D721Med (cell line): ENCODE data around the gene HSP90AB1.
A peak's percentile ranks its signal among the peaks of the same experiment; 100 is the strongest.

ENCODE experiments used
- DNase-seq: peaks from one replicate; pipeline ENCODE4 v3.0.0; 2011; ENCODE audit warnings: low spot score; ENCODE audit not compliant: insufficient read length
- FAIRE-seq: peaks from 2 replicates; lab custom pipeline; 2011; peaks lifted over from hg19 to GRCh38; lab: Jason Lieb, UNC
- CTCF ChIP-seq: IDR thresholded peaks from 2 replicates; pipeline ENCODE4 v1.5.1; 2012; ENCODE audit warnings: mild to moderate bottlenecking, control low read depth; ENCODE audit not compliant: insufficient read depth; ENCODE audit errors: missing control alignments

HSP90AB1 gene

GRCh38 chr6:44222486-44223318 lies 24.2 kb upstream of the HSP90AB1 start:
- no peak for TF ChIP-seq CTCF
- FAIRE-seq (no peak), DNase-seq (no peak)

GRCh38 chr6:44223319-44224028 lies 23.4 kb upstream of the HSP90AB1 start, which contains the start of gene SLC29A1:
Gene SLC29A1 (plus strand): TSS chr6:44223595. CDS start chr6:44227314, 3,719 bp downstream.
- TF ChIP-seq CTCF: no peak
- FAIRE-seq: no peak

GRCh38 chr6:44224029-44224964 lies 22.6 kb upstream of the HSP90AB1 start:
- DNase-seq: no peak
- no peak for FAIRE-seq

More at GRCh38 chr6:44223319-44224028, 23.4 kb upstream of the HSP90AB1 start, which contains the start of gene SLC29A1:
- DNase-seq: peak; percentile 99

GRCh38 chr6:44224965-44225305 lies 22.0 kb upstream of the HSP90AB1 start:
- TF ChIP-seq CTCF: no peak
- FAIRE-seq (no peak), DNase-seq (no peak)

More at GRCh38 chr6:44224029-44224964, 22.6 kb upstream of the HSP90AB1 start:
- TF ChIP-seq CTCF: no peak

GRCh38 chr6:44225579-44226325 lies 21.1 kb upstream of the HSP90AB1 start:
- FAIRE-seq: no peak
- DNase-seq: no peak
- TF ChIP-seq CTCF: no peak
